ENCODE data around the gene NCAM1. TPM values are rescaled to one million over a fixed set of nuclear protein-coding genes. Genes with fewer than 3 reads are reported as not detected.

NCAM1 gene
- total and polyA plus RNA-seq, 2 donors from 2014 or later: 1.7 to 3.0 TPM

DNA sequence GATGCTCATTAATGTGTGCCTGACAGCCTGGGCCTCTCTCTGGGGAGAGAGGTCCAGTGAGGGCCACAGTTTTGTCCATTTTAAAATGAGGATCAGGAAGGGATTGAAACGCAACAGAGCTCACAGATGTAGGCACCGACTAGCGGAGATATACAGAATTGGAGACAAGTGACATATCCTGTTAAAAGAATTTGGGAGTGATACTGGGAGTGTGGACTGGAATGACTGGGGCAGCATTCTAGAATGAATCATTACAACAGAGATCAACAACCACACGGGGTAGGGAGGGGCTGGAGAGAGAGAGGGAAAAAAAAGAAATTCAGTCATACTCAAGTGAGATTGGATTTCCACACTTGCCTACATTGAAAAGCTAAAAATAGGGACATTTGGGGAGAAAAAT lies 2.5 kb upstream of the NCAM1 start:
- Histone ChIP-seq H3K4me1 (ENCODE audit: control insufficient read depth in 2 of 3, insufficient read depth in 2 of 3, low read depth in 1 of 3, low read length in 3 of 3) (peaks cover 0 to 4% (median 0%) of the 10 kb centered on the region in 3 donors), H3K27me3 (ENCODE audit: control insufficient read depth, insufficient read depth, low read length) (no peaks in the 10 kb centered on the region), H3K27ac (ENCODE audit: low read depth in 2 of 2, low read length in 2 of 2) (no peak overlapping the region), H3K9me3 (ENCODE audit: control insufficient read depth in 2 of 3, insufficient read depth in 1 of 3, low read length in 3 of 3) (peaks cover 0 to 4% (median 0%) of the 10 kb centered on the region in 3 donors), H3K9ac (ENCODE audit: low read length in 3 of 3) (no peak overlapping the region), H3K36me3 (ENCODE audit: control insufficient read depth in 2 of 3, insufficient read depth in 3 of 3, low read length in 3 of 3) (no peaks in the 10 kb centered on the region), H3K4me3 (ENCODE audit: low read length in 3 of 3) (no peak overlapping the region)
- DNase-seq (peak in 1 of 5 donors; percentile 54), FAIRE-seq (no peak)
- TF ChIP-seq, protein P1, sequence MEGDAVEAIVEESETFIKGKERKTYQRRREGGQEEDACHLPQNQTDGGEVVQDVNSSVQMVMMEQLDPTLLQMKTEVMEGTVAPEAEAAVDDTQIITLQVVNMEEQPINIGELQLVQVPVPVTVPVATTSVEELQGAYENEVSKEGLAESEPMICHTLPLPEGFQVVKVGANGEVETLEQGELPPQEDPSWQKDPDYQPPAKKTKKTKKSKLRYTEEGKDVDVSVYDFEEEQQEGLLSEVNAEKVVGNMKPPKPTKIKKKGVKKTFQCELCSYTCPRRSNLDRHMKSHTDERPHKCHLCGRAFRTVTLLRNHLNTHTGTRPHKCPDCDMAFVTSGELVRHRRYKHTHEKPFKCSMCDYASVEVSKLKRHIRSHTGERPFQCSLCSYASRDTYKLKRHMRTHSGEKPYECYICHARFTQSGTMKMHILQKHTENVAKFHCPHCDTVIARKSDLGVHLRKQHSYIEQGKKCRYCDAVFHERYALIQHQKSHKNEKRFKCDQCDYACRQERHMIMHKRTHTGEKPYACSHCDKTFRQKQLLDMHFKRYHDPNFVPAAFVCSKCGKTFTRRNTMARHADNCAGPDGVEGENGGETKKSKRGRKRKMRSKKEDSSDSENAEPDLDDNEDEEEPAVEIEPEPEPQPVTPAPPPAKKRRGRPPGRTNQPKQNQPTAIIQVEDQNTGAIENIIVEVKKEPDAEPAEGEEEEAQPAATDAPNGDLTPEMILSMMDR (IDR thresholded peaks at IDR 0.05; ENCODE audit: borderline replicate concordance, extremely low read depth, insufficient read depth): no peak
- intact Hi-C loops (cut with DNase I): no loop called here

DNA sequence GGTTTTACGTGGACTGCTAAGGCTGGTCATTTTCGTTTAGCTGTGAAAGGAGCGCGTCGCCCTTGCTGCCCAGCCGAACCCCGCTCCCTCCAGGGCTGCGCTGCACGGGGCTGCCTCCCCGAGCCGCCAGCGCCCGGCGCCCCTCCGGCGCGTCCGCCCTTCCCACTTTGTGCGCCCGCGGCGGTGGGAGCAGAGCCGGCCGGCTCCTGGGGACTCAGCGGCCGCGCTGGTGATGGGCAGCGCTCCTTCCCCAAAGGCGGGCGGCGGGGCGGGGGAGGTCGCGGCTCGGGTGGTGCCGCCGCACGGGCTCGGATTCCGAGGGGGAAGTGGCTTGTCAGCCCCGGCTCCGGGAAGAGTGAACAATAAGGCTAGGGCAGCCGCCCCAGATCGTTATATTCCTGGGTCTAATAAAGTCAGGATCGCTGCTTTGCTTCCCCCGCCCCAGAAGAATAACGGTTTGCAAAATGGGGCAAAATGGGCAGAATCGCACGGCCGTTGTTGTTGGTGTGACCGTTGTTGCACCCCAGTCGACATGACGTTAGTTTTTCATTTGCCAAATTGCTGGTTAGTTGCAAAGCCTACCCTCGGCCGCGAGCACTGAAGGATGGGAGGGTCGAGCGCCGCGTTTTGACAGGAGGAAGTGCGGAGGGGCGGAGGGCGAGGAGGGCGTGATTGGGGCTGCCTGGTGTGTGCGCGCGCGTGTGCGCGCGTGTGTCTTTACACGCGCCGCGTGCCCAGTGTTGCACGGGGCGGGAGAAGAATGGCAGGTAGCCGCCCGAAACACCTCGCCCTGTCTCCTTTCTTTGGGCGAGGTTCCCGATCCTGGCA lies 745 bp downstream of the NCAM1 start:
- Histone ChIP-seq H3K4me3 (ENCODE audit: low read length in 3 of 3) (peak overlapping the region; percentile 3 to 77 (median 52)), H3K27ac (ENCODE audit: low read depth in 2 of 2, low read length in 2 of 2) (no peak overlapping the region), H3K9ac (ENCODE audit: low read length in 3 of 3) (peak overlapping the region in 1 of 3 donors; percentile 58), H3K27me3 (ENCODE audit: control insufficient read depth, insufficient read depth, low read length) (no peaks in the 10 kb centered on the region), H3K36me3 (ENCODE audit: control insufficient read depth in 2 of 3, insufficient read depth in 3 of 3, low read length in 3 of 3) (no peaks in the 10 kb centered on the region), H3K9me3 (ENCODE audit: control insufficient read depth in 2 of 3, insufficient read depth in 1 of 3, low read length in 3 of 3) (no peaks in the 10 kb centered on the region), H3K4me1 (ENCODE audit: control insufficient read depth in 2 of 3, insufficient read depth in 2 of 3, low read depth in 1 of 3, low read length in 3 of 3) (peaks cover 0 to 4% (median 0%) of the 10 kb centered on the region in 3 donors)
- FAIRE-seq: no peak
- DNase-seq: peak; percentile 60 to 77 (median 72)
- TF ChIP-seq, protein P1 (IDR thresholded peaks at IDR 0.05; ENCODE audit: borderline replicate concordance, extremely low read depth, insufficient read depth): no peak
- intact Hi-C loops (cut with DNase I): no loop called here

DNA sequence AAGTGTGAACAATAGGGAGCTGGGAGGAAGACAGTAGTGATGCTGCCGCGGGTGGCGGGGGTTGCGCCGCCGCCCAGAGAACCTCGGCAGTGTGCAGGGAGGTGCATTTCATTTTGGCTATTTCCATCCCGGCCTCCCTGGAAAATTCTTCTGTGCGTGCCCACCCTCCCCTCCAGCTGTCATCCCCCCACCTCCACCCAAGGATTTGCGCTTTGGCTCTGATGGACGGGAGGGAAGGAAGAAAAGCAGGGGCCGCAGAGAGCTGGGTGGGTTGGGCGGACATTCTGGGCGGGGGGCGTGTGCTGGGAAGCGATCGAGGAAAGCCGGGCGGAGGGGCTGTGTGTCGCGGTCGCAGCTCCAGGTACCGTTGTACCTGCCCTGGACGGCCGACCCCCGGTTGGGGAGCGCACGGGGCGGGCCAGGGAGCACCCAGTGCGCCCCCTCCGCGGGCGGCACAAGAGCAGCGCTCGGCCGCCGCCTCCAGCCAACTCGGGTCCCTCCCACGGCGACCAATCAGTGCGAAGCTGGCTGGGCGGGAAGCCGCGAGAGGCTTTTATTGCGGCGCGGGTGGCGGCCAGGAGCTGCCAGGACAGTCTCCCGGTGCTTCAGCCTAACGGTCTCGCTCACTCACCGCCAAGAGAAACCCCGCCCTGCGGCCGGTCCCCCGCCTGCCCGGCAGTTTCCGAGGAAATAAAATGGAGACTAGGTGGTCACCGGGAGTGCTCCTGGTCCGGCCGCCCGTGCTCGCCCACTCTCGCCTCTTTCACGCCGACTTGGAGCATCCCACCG lies 1.6 kb downstream of the NCAM1 start:
- Histone ChIP-seq H3K4me1 (ENCODE audit: control insufficient read depth in 2 of 3, insufficient read depth in 2 of 3, low read depth in 1 of 3, low read length in 3 of 3) (peaks cover 0 to 4% (median 0%) of the 10 kb centered on the region in 3 donors), H3K27ac (ENCODE audit: low read depth in 2 of 2, low read length in 2 of 2) (no peak overlapping the region), H3K9me3 (ENCODE audit: control insufficient read depth in 2 of 3, insufficient read depth in 1 of 3, low read length in 3 of 3) (no peaks in the 10 kb centered on the region), H3K36me3 (ENCODE audit: control insufficient read depth in 2 of 3, insufficient read depth in 3 of 3, low read length in 3 of 3) (no peaks in the 10 kb centered on the region), H3K27me3 (ENCODE audit: control insufficient read depth, insufficient read depth, low read length) (no peaks in the 10 kb centered on the region), H3K9ac (ENCODE audit: low read length in 3 of 3) (peak overlapping the region in 1 of 3 donors; percentile 58), H3K4me3 (ENCODE audit: low read length in 3 of 3) (peak overlapping the region in 2 of 3 donors; percentile 52 to 77)
- TF ChIP-seq, protein P1 (IDR thresholded peaks at IDR 0.05; ENCODE audit: borderline replicate concordance, extremely low read depth, insufficient read depth): no peak
- intact Hi-C loops (cut with DNase I): no loop called here
- peak; percentile 79 to 90 (median 88) for DNase-seq
- FAIRE-seq: no peak
